ENCODE results near the gene PXMP4. TPM values are rescaled to one million over a fixed set of nuclear protein-coding genes. Genes with fewer than 3 reads are reported as not detected.

Gene PXMP4
- total RNA-seq, 1 donor from 2014 or later = 6.0 TPM

DNA sequence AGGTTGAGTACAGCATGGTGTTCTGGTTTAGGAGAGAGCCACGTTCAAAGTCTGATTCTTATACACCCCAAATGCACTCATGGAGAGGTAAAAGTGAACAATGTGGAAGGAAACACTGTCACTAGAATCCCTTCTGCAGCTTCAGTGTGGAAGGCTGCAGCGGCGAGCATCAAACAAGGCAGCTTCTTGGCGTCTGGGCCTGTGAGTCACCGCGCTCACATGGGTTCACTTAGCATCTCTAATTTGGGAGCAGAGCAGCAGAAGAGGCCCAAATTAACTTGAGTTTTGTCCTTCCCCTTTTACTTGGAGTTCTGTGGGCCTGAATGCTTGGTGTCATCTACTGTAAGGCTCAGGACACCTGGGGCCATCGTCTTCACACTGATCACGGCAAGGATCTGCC, 23.0 kb downstream of the PXMP4 start:
- Mint-ChIP-seq H3K4me3 (ENCODE audit: unreplicated experiment) (no peak overlapping the region), H3K9me3 (ENCODE audit: unreplicated experiment) (no peaks in the 10 kb centered on the region), H3K27ac (ENCODE audit: unreplicated experiment) (peak overlapping the region; percentile 26), H3K27me3 (ENCODE audit: unreplicated experiment) (peaks cover 4% of the 10 kb centered on the region), H3K36me3 (ENCODE audit: low read depth, unreplicated experiment) (peaks cover 11% of the 10 kb centered on the region), H3K4me1 (ENCODE audit: unreplicated experiment) (peaks cover 7% of the 10 kb centered on the region)
- TF ChIP-seq, protein P1, sequence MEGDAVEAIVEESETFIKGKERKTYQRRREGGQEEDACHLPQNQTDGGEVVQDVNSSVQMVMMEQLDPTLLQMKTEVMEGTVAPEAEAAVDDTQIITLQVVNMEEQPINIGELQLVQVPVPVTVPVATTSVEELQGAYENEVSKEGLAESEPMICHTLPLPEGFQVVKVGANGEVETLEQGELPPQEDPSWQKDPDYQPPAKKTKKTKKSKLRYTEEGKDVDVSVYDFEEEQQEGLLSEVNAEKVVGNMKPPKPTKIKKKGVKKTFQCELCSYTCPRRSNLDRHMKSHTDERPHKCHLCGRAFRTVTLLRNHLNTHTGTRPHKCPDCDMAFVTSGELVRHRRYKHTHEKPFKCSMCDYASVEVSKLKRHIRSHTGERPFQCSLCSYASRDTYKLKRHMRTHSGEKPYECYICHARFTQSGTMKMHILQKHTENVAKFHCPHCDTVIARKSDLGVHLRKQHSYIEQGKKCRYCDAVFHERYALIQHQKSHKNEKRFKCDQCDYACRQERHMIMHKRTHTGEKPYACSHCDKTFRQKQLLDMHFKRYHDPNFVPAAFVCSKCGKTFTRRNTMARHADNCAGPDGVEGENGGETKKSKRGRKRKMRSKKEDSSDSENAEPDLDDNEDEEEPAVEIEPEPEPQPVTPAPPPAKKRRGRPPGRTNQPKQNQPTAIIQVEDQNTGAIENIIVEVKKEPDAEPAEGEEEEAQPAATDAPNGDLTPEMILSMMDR (IDR thresholded peaks at IDR 0.05; ENCODE audit: unreplicated experiment) = no peak
- no peak for DNase-seq (ENCODE audit: low spot score)

DNA sequence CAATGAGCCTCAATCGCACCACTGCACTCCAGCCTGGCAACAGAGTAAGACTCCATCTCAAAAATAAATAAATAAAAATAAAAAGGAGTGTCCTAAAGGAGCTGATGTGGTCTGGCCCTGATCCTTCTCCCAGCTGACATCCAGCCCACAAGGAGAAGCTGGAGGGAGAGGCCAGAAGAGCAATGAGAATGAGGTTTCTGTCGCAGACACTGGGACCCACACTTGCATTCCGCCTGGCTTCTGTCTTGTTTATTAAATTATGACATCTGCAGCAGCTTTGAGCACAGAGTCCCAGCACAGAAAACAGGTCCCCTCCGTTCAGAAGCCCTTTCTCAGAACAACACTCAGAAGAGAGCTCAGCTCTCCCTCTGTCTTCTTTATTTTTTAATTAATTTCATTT, 23.7 kb downstream of the PXMP4 start:
- Mint-ChIP-seq H3K9me3 (ENCODE audit: unreplicated experiment) (no peaks in the 10 kb centered on the region), H3K27me3 (ENCODE audit: unreplicated experiment) (peaks cover 2% of the 10 kb centered on the region), H3K36me3 (ENCODE audit: low read depth, unreplicated experiment) (peaks cover 8% of the 10 kb centered on the region), H3K27ac (ENCODE audit: unreplicated experiment) (no peak overlapping the region), H3K4me1 (ENCODE audit: unreplicated experiment) (peaks cover 7% of the 10 kb centered on the region), H3K4me3 (ENCODE audit: unreplicated experiment) (no peak overlapping the region)
- no peak for DNase-seq (ENCODE audit: low spot score)
- TF ChIP-seq, protein P1 (IDR thresholded peaks at IDR 0.05; ENCODE audit: unreplicated experiment) = no peak

DNA sequence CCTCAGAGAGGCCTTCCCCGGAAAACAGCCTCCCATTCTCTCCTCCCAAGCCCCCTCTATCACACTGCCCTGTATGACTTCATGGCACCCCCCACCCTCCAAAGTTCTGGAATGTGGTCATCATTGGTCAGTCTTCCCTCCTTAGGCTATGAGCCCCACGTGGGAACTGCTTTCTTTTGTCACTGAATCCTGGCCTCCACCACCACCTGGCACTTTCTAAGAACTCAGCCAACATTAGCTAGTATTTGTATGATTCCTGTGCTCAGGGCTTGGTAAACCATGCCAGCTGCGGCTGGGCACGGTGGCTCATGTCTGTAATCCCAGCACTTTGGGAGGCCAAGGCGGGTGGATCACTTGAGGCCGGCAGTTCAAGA, 25.5 kb downstream of the PXMP4 start:
- Mint-ChIP-seq H3K4me1 (ENCODE audit: unreplicated experiment) (peaks cover 9% of the 10 kb centered on the region), H3K27me3 (ENCODE audit: unreplicated experiment) (peaks cover 3% of the 10 kb centered on the region), H3K4me3 (ENCODE audit: unreplicated experiment) (no peak overlapping the region), H3K9me3 (ENCODE audit: unreplicated experiment) (no peaks in the 10 kb centered on the region), H3K27ac (ENCODE audit: unreplicated experiment) (no peak overlapping the region), H3K36me3 (ENCODE audit: low read depth, unreplicated experiment) (peaks cover 8% of the 10 kb centered on the region)
- no peak for DNase-seq (ENCODE audit: low spot score)
- TF ChIP-seq, protein P1 (IDR thresholded peaks at IDR 0.05; ENCODE audit: unreplicated experiment) = no peak

DNA sequence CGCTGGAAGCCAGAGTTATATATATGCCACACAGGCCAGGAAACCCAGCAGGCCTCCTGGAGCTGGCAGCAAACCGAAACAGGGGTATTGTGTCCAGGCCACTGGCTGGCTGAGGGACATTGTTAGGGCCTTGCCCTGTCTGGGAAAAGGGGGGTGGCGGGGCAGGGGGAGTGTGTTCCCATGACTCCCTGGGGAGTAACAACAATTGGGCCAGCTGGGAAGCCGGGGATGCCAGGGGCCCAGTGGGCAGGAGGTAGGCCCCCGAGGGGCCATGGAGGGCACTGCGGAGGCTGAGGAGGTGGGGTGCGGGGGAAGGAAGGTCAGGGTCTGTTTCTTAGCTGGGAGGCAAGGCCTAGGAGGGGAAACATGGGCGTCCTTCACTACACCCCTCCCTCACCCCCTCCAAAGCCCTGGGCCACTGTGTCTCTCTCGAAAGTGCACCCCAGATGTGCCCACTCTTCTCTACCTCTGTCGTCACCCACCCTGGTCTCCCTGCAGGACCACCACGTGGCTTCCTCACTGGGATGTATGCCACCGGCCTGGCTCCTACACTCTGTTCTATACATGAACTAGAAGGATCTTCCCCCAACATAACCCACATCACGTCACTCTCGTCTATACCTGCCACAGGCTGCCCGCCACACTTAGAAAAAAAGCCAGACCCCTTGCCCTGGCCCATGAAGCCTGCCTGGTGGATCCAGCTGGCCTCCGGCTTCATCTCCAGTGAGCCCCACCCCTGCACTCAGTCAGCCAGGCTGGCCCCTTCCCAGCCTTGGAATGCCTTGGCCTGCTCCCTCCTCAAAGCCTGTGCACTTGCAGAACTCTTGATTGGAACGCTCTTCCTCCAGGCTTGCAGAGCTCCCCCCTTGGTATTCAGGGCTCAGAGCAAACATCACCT, 26.1 kb downstream of the PXMP4 start:
- TF ChIP-seq, protein P1 (IDR thresholded peaks at IDR 0.05; ENCODE audit: unreplicated experiment) = no peak
- peaks cover 3% of the 10 kb centered on the region for H3K27me3 Mint-ChIP-seq (ENCODE audit: unreplicated experiment)
- H3K4me1 Mint-ChIP-seq (ENCODE audit: unreplicated experiment) = peaks cover 9% of the 10 kb centered on the region
- no peak overlapping the region for H3K27ac Mint-ChIP-seq (ENCODE audit: unreplicated experiment)
- no peak for DNase-seq (ENCODE audit: low spot score)
- no peaks in the 10 kb centered on the region for H3K9me3 Mint-ChIP-seq (ENCODE audit: unreplicated experiment)
- peaks cover 8% of the 10 kb centered on the region for H3K36me3 Mint-ChIP-seq (ENCODE audit: low read depth, unreplicated experiment)
- H3K4me3 Mint-ChIP-seq (ENCODE audit: unreplicated experiment) = no peak overlapping the region

DNA sequence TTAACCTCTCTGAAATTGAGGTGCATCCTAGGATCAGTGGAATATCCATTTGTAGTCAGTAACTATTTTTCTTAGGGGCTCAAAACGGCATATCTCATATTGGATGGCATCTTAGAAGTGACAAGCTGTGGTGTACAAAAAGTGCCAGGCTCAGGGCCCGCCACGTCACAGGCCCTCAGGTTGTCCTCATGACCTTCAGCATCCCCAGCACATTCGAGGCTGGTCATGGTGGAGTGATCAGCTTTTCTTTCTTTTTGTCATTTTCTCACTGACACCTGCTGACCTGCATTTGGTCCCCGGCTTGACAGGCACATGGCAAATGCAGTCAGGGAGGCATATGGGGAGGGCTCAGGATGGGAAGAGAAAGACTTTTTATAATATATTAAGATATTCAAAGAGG, 26.8 kb downstream of the PXMP4 start:
- no peak for DNase-seq (ENCODE audit: low spot score)
- Mint-ChIP-seq H3K27me3 (ENCODE audit: unreplicated experiment) (peaks cover 3% of the 10 kb centered on the region), H3K27ac (ENCODE audit: unreplicated experiment) (no peak overlapping the region)

More for the DNA sequence above, 26.8 kb downstream of the PXMP4 start:
- no peak overlapping the region for H3K4me3 Mint-ChIP-seq (ENCODE audit: unreplicated experiment)
- H3K9me3 Mint-ChIP-seq (ENCODE audit: unreplicated experiment) = no peaks in the 10 kb centered on the region
- H3K4me1 Mint-ChIP-seq (ENCODE audit: unreplicated experiment) = peaks cover 9% of the 10 kb centered on the region
- TF ChIP-seq, protein P1 (IDR thresholded peaks at IDR 0.05; ENCODE audit: unreplicated experiment) = no peak
- H3K36me3 Mint-ChIP-seq (ENCODE audit: low read depth, unreplicated experiment) = peaks cover 8% of the 10 kb centered on the region
